Colonic mucosa (tissue), 4 donors: ENCODE data around the gene TAF1C. TPM values are rescaled to one million over a fixed set of nuclear protein-coding genes. Genes with fewer than 3 reads are reported as not detected.

ENCODE experiments used
- DNase-seq: peaks from one replicate; pipeline ENCODE4 v3.0.0-alpha.2; 2020
- H3K27ac ChIP-seq: fragments of 200-600 bp; one replicate; pipeline ENCODE4 v1.8.0; 2021
- H3K27me3 ChIP-seq: fragments of 200-600 bp; one replicate; pipeline ENCODE4 v1.8.0; 2021
- H3K36me3 ChIP-seq: fragments of 200-600 bp; one replicate; pipeline ENCODE4 v1.8.0; 2021
- H3K4me1 ChIP-seq: fragments of 200-600 bp; one replicate; pipeline ENCODE4 v1.8.0; 2021; ENCODE audit warnings: mild to moderate bottlenecking
- H3K4me3 ChIP-seq: fragments of 200-600 bp; one replicate; pipeline ENCODE4 v1.8.0; 2021
- H3K9ac ChIP-seq, 2 donors: one replicate each; pipeline ENCODE4 v1.7.0; 2013; ENCODE audit warnings: control low read depth in 2 of 2, low read depth in 2 of 2, low read length in 2 of 2
- H3K9me3 ChIP-seq: fragments of 200-600 bp; one replicate; pipeline ENCODE4 v1.8.0; 2021
- CTCF ChIP-seq: fragments of 200-600 bp; IDR thresholded peaks from one replicate; pipeline ENCODE4 v1.8.0; 2022; ENCODE audit warnings: antibody characterized with exemption, mild to moderate bottlenecking
- intact Hi-C: fragments of 100-400 bp; cut with DNase I; formaldehyde crosslinking; loops from one replicate; pipeline ENCODE4 v1.14.1; 2022
- total RNA-seq, 2 donors: library from RNA; stranded (reverse); fragmentation: NEBNext Ultra II Directional in 1 of 2; extraction: Animal tissue kit (Norgen Biotek cat#: 25700) in 1 of 2; gene quantifications; one replicate each; pipeline ENCODE4 v1.2.1, GENCODE V29; 2021
- donor health status: healthy.
- donor health status: DM: no; HTN: no; CAD: no.
- donor health status: DM: no; HTN: no; CAD: no.

Gene TAF1C
- total RNA-seq, 2 donors from 2014 or later, result 17.2 to 45.6 TPM

GRCh38 chr16:84132527-84133285 is 54.2 kb downstream of the TAF1C start:
- H3K9me3 ChIP-seq, result no peaks in the 10 kb centered on the region
- H3K27me3 ChIP-seq, result no peaks in the 10 kb centered on the region
- DNase-seq, result no peak
- no peak for TF ChIP-seq CTCF
- intact Hi-C loops, result no loop called here
- no peaks in the 10 kb centered on the region for H3K36me3 ChIP-seq
- no peaks in the 10 kb centered on the region for H3K4me1 ChIP-seq
- H3K27ac ChIP-seq, result no peak overlapping the region
- H3K9ac ChIP-seq, result no peak overlapping the region
- H3K4me3 ChIP-seq, result no peak overlapping the region

GRCh38 chr16:84131117-84131516 is 55.7 kb downstream of the TAF1C start:
- Histone ChIP-seq H3K27ac (no peak overlapping the region), H3K4me3 (no peak overlapping the region), H3K36me3 (no peaks in the 10 kb centered on the region), H3K9me3 (no peaks in the 10 kb centered on the region), H3K4me1 (no peaks in the 10 kb centered on the region), H3K27me3 (no peaks in the 10 kb centered on the region), H3K9ac (no peak overlapping the region)
- TF ChIP-seq CTCF, result no peak
- intact Hi-C loops, result no loop called here
- no peak for DNase-seq

Other genes with a start within 250 kb of the TAF1C start
- 10 to 100 TPM in 1 of 2 donors, 1 to 10 TPM in 1; 9.4 to 11.9 TPM for gene OSGIN1, start 233.8 kb downstream of the TAF1C start, total RNA-seq
- under 1 TPM; 0.25 to 0.42 TPM for gene NECAB2, start 218.8 kb downstream of the TAF1C start, total RNA-seq
- not detected for gene SLC38A8, start 144.3 kb downstream of the TAF1C start, total RNA-seq
- gene MBTPS1, start 70.1 kb downstream of the TAF1C start, total RNA-seq, result 10 to 100 TPM; 69.6 to 80.7 TPM
- gene HSDL1, start 41.9 kb downstream of the TAF1C start, total RNA-seq, result 10 to 100 TPM; 10.7 to 12.9 TPM
- under 1 TPM in 1 of 2 donors, not detected in 1; 0.20 TPM for gene DNAAF1, start 41.7 kb downstream of the TAF1C start, total RNA-seq
- not detected for gene ADAD2, start 4.1 kb upstream of the TAF1C start, total RNA-seq
- not detected for gene KCNG4, start 53.0 kb upstream of the TAF1C start, total RNA-seq
- gene WFDC1, start 107.8 kb upstream of the TAF1C start, total RNA-seq, result 10 to 100 TPM in 1 of 2 donors, 1 to 10 TPM in 1; 4.4 to 17.4 TPM
- 100 to 1,000 TPM; 126 to 220 TPM for gene ATP2C2, start 181.5 kb upstream of the TAF1C start, total RNA-seq